ENCODE measurements around the gene ENTREP3. TPM values are rescaled to one million over a fixed set of nuclear protein-coding genes. Genes with fewer than 3 reads are reported as not detected.

The ENTREP3 gene
- total RNA-seq, 2 donors from 2014 or later: 20.7 to 32.1 TPM

DNA sequence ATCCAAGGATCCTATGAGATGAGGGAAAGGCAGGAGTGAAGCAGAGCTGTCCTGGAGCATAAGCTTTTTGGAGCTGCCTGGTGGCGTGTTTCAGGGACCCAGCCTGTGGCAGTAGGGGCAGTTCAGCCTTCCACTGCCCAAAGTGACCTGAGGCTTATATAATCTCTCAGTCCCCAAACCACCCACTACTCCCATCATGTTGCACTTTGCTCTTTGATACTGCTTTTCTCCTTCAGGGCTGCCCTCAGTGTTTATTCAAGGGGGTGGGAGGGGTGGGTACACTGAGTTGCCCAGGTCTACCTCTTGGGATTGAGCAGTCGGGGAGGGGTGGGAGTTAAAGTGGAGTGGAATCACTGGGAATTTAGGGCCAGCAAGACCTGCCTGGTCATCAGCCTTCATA is 31.3 kb upstream of the ENTREP3 start:
- Mint-ChIP-seq H3K4me3 (no peak overlapping the region), H3K27ac (no peak overlapping the region), H3K27me3 (no peaks in the 10 kb centered on the region), H3K9me3 (no peaks in the 10 kb centered on the region), H3K36me3 (ENCODE audit: low read depth) (no peaks in the 10 kb centered on the region), H3K4me1 (no peaks in the 10 kb centered on the region)
- no peak for ATAC-seq (replicated peaks)

DNA sequence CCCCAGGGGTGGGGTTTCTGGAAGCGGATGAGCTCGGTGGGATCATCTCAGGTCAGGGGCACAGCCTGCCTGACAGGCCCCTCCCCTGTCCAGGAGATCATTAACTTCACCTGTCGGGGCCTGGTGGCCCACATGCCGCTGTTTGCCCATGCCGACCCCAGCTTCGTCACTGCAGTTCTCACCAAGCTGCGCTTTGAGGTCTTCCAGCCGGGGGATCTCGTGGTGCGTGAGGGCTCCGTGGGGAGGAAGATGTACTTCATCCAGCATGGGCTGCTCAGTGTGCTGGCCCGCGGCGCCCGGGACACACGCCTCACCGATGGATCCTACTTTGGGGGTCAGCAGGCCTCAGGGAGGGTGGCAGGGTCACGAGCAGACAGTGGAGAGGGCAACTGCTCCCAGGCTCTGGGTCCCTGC is 30.4 kb upstream of the ENTREP3 start:
- Mint-ChIP-seq H3K27me3 (no peaks in the 10 kb centered on the region), H3K4me1 (no peaks in the 10 kb centered on the region), H3K36me3 (ENCODE audit: low read depth) (no peaks in the 10 kb centered on the region), H3K27ac (no peak overlapping the region), H3K4me3 (no peak overlapping the region), H3K9me3 (no peaks in the 10 kb centered on the region)
- ATAC-seq (replicated peaks): no peak

DNA sequence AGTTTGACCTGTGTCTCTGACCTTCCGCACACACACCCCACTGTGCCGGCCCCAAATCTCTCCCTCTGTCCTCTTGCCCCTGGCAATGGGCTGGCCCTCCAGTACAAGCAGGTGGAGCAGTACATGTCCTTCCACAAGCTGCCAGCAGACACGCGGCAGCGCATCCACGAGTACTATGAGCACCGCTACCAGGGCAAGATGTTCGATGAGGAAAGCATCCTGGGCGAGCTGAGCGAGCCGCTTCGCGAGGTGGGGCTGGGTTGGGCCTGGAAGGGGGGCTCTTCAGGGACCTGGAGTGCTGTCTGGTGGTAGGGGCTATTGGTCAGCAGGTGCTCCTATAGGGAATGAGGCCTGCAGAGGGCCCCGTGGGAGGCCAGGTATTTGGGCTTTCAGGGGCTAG is 29.8 kb upstream of the ENTREP3 start:
- Mint-ChIP-seq H3K27ac (no peak overlapping the region), H3K9me3 (no peaks in the 10 kb centered on the region), H3K36me3 (ENCODE audit: low read depth) (no peaks in the 10 kb centered on the region), H3K4me1 (no peaks in the 10 kb centered on the region), H3K27me3 (no peaks in the 10 kb centered on the region), H3K4me3 (no peak overlapping the region)
- ATAC-seq (replicated peaks): no peak

DNA sequence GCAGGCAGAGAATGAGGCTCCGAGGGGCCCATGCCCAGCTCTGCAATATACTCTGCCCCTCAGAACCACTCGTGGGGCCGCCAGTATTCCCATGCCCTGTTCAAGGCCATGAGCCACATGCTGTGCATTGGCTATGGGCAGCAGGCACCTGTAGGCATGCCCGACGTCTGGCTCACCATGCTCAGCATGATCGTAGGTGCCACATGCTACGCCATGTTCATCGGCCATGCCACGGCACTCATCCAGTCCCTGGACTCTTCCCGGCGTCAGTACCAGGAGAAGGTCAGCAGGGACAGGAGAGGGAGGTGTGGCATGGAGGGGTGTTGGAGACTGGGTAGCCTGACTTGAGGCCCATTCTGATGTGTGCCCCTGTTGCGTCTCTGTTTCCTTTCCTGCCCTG is 29.2 kb upstream of the ENTREP3 start:
- no peaks in the 10 kb centered on the region for H3K36me3 Mint-ChIP-seq (ENCODE audit: low read depth)
- ATAC-seq (replicated peaks): no peak
- no peak overlapping the region for H3K27ac Mint-ChIP-seq
- H3K4me1 Mint-ChIP-seq: peaks cover 2% of the 10 kb centered on the region
- no peak overlapping the region for H3K4me3 Mint-ChIP-seq
- H3K27me3 Mint-ChIP-seq: no peaks in the 10 kb centered on the region
- no peaks in the 10 kb centered on the region for H3K9me3 Mint-ChIP-seq

DNA sequence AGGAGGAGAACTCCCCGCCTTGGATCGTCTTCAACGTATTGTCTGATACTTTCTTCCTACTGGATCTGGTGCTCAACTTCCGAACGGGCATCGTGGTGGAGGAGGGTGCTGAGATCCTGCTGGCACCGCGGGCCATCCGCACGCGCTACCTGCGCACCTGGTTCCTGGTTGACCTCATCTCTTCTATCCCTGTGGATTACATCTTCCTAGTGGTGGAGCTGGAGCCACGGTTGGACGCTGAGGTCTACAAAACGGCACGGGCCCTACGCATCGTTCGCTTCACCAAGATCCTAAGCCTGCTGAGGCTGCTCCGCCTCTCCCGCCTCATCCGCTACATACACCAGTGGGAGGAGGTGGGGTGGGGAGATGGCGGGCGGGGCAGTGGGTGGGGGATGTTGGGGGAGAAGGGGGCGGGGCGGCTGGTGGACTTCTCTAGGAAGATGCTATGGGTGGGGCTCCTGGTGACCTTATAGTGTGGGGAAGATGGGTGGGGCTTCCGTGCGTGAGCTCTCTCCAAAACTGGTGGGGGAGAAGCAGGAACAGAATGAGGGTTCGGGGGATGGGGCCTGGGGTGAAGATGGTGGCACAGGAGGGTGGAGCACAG is 27.3 kb upstream of the ENTREP3 start:
- no peaks in the 10 kb centered on the region for H3K27me3 Mint-ChIP-seq
- no peak overlapping the region for H3K4me3 Mint-ChIP-seq
- no peak for ATAC-seq (replicated peaks)
- peaks cover 11% of the 10 kb centered on the region for H3K4me1 Mint-ChIP-seq
- no peak overlapping the region for H3K27ac Mint-ChIP-seq
- H3K9me3 Mint-ChIP-seq: no peaks in the 10 kb centered on the region
- no peaks in the 10 kb centered on the region for H3K36me3 Mint-ChIP-seq (ENCODE audit: low read depth)

DNA sequence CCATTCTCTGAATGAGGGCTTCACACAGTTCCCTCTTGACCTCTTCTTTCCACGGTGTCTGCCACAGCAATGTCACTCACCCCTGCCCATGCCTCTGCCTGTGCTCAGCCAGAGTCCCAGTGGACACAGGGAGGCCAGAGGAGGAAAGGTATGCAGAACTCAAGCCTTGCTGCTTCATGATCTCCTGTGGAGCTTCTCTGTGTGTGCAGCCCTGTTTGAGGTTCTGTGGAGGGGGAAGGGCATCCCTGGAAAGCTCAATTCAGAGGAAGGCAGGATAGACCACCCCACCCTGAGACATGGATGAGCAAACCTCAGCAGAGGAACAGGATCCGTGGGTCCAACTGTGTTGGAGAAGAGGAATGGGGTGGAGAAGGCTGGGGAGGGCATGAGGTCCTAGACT is 24.0 kb upstream of the ENTREP3 start:
- H3K4me3 Mint-ChIP-seq: peak overlapping the region; percentile 75
- no peak overlapping the region for H3K27ac Mint-ChIP-seq
- H3K9me3 Mint-ChIP-seq: no peaks in the 10 kb centered on the region
- no peaks in the 10 kb centered on the region for H3K36me3 Mint-ChIP-seq (ENCODE audit: low read depth)
- no peaks in the 10 kb centered on the region for H3K27me3 Mint-ChIP-seq
- no peak for ATAC-seq (replicated peaks)
- peaks cover 21% of the 10 kb centered on the region for H3K4me1 Mint-ChIP-seq

DNA sequence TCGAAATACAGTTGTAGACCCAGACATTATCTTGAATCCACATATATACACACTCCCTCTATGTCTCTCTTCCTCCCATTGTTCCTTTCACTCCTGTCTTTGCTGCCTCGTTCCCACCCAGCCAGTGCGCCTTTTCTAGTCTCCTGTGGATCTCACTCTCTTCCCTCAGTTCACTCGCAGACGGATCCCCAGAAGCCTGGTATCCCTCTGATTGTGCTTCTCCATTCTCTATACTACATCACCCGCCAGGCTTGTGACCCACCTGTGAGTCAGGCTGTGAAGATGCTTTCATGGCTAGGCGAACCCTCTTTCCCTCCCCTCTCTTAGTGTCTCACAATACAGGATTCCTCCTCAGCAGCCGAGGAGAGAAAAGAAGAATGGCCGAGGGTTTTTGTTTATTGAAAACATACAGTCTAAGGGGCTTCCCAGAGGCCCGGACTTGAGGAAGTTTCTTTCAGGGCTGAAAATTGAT is 23.4 kb upstream of the ENTREP3 start:
- H3K27me3 Mint-ChIP-seq: no peaks in the 10 kb centered on the region
- peak overlapping the region; percentile 75 for H3K4me3 Mint-ChIP-seq
- ATAC-seq (replicated peaks): no peak
- no peak overlapping the region for H3K27ac Mint-ChIP-seq
- H3K36me3 Mint-ChIP-seq (ENCODE audit: low read depth): no peaks in the 10 kb centered on the region
- peaks cover 21% of the 10 kb centered on the region for H3K4me1 Mint-ChIP-seq
- no peaks in the 10 kb centered on the region for H3K9me3 Mint-ChIP-seq

DNA sequence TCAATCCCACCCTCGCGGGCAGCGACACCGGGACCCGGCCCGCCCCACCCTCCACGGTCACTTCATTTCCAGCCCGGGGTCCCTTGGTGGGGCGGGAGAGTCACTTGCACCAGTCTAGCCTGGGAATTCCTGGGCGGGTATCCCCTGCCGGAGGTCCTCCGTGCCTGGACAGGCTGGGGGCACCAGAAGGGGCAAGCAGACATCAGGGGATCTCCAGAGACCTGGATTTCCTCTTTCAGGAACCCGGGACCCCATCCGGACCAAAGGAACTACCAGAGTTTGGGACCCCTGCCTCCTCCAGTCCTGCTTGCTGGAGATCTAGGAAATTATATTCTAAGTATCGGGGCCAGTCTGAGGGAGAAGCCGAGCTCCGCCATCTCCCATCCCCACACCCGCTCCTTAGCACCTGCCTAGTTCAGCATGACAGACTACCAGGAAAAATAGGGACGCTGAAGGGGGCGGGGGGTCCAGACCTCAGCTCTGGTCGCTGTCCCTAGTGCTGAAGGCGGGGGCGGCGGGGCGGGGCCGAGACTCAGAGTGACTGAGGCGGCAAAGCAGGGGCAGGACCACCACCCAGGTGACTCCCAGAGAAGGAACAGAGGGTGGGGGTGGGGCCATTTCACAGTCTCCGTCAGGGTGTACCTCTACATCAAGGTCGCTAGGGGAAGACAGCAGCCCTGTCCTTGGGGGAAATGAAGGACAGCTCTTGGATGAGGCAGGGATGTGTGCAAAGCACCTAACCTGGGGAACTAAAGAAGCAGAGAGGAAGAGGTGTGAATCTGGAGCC is 22.8 kb upstream of the ENTREP3 start:
- no peaks in the 10 kb centered on the region for H3K27me3 Mint-ChIP-seq
- H3K9me3 Mint-ChIP-seq: no peaks in the 10 kb centered on the region
- H3K4me1 Mint-ChIP-seq: peaks cover 21% of the 10 kb centered on the region
- no peak overlapping the region for H3K27ac Mint-ChIP-seq
- peaks cover 6% of the 10 kb centered on the region for H3K36me3 Mint-ChIP-seq (ENCODE audit: low read depth)
- ATAC-seq (replicated peaks): peak; percentile 12
- H3K4me3 Mint-ChIP-seq: peak overlapping the region; percentile 75

DNA sequence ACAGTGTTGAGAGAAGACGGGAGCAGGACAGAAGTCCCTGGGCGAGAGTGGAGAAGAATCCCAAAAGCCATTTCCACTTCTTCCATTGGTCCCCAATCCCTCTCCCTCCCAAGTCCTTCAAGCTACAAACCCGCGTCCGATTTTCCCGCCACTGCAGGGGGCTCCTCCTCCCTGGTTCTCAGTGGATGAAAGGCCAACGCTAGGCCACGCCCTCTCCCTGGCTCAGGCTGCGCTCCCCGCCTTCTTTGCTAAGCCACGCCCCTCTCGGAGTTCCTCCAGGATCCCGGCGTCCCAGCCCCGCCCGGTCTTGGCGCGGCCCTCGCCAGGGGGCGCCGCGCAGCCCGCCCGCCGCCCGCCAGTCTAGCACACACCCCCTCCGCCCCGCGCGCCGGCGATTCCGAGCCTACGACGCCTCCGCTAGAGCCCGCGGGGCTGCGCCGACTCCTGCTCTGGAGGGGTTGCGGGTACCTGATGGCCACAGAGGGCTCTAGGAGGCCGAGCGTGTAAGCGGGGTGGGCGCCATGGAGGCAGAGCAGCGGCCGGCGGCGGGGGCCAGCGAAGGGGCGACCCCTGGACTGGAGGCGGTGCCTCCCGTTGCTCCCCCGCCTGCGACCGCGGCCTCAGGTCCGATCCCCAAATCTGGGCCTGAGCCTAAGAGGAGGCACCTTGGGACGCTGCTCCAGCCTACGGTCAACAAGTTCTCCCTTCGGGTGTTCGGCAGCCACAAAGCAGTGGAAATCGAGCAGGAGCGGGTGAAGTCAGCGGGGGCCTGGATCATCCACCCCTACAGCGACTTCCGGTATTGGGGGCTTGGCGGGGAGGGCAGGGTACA is 22.0 kb upstream of the ENTREP3 start, which contains the start of gene HCN3:
TSS of gene HCN3 (plus strand) at position 394 of the 832 bp plus-strand sequence. CDS start at position 522, 128 bp downstream.
- no peaks in the 10 kb centered on the region for H3K9me3 Mint-ChIP-seq
- H3K27ac Mint-ChIP-seq: no peak within 1 kb of the TSS
- H3K4me1 Mint-ChIP-seq: peaks cover 25% of the 10 kb centered on the region
- H3K27me3 Mint-ChIP-seq: no peaks in the 10 kb centered on the region
- peak within 1 kb of the TSS; percentile 75 for H3K4me3 Mint-ChIP-seq
- ATAC-seq (replicated peaks): peak; percentile 76
- peaks cover 14% of the 10 kb centered on the region for H3K36me3 Mint-ChIP-seq (ENCODE audit: low read depth)

DNA sequence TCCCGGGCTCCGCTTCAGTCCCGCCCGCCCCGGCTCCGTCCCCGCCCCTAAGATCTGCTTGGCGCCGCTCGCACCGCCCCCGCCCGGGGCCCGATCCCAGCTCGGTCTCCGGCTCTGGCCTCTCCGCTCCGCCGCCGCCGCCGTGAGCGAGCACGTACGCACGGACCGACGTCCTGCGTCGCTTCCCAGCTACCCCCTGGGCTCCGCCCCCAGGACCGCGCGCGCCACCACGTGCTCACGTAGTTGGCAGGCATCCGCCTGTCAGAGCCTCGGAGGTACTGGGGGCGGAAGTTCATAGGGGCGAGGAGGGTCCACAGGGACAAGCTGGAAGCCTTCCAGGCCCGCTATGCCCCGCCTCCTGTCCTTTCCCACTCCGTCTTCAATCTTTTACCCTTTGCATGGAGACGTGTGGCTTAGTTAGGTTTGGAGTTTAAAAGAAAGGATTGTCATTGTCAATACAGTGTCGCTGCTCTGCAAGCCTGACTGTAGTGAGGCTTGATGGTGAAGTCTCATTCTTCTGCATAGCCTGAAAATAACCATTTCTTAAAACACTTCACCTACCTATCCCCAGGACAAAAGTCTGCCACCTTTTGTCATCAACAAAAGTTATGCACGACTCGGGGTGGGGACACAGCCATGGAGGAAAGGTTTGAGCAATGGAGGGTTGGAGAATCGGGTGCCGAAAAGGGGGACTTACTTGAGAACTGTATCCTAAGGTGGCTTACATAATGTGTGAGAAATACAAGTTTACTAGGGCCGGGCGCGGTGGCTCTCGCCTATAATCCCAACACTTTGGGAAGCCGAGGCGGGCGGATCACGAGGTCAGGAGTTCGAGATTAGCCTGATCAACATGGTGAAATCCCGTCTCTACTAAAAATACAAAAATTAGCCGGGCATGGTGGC is 18.3 kb upstream of the ENTREP3 start, which contains the start of gene CLK2:
TSS of gene CLK2 (minus strand) at position 162 of the 903 bp plus-strand sequence. CDS start 2,527 bp downstream, outside the sequence.
- peak; percentile 91 for ATAC-seq (replicated peaks)

DNA sequence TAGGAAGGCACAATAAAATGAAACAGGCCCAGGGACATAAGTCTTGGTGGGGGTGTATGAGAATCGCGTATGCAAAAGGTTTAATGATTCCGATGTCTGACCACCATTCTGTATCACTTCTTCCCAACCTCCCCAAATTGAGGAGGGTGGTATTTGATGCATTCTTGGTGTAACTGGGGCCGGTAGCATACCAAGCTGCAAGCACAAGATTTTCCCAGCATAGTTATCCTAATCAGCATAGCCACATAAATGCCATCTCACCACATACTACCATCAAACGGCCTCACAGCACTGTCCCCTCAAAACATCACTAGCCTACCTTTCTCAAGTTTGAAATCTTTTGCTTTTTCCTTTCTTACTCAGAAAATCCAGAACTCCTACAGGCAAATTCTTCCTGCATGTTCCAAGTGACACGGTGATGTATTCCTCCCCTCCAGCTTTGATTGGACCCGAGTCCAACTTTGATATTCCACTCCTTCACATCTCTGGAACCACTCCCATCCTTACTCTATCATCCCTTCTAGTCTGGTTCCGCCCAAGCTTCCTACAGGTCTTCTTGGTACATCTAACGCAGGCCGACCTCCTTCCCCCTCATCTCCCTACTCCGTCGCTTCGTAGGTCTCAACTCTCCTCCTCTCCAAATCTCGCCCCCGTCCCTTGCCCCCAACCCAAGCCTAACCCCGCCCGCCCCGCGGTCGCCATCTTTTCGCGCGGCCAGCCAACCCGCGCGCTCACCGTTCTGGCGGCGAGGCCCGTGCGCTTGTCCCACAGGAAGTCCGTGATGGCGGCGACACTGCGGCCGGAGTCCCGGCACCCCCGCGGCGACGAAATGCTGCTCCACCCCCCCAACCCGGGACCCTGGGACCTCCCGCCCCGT is 17.4 kb upstream of the ENTREP3 start:
- peaks cover 60% of the 10 kb centered on the region for H3K36me3 Mint-ChIP-seq (ENCODE audit: low read depth)
- ATAC-seq (replicated peaks): peak; percentile 54
- peaks cover 20% of the 10 kb centered on the region for H3K4me1 Mint-ChIP-seq
- peak overlapping the region; percentile 91 for H3K4me3 Mint-ChIP-seq
- peak overlapping the region; percentile 88 for H3K27ac Mint-ChIP-seq
- H3K9me3 Mint-ChIP-seq: no peaks in the 10 kb centered on the region
- no peaks in the 10 kb centered on the region for H3K27me3 Mint-ChIP-seq

More for the DNA sequence above, 18.3 kb upstream of the ENTREP3 start, which contains the start of gene CLK2:
- Mint-ChIP-seq H3K27me3 (no peaks in the 10 kb centered on the region), H3K4me1 (peaks cover 22% of the 10 kb centered on the region), H3K9me3 (no peaks in the 10 kb centered on the region), H3K27ac (peak within 1 kb of the TSS; percentile 88), H3K4me3 (peak within 1 kb of the TSS; percentile 91), H3K36me3 (ENCODE audit: low read depth) (peaks cover 51% of the 10 kb centered on the region)

DNA sequence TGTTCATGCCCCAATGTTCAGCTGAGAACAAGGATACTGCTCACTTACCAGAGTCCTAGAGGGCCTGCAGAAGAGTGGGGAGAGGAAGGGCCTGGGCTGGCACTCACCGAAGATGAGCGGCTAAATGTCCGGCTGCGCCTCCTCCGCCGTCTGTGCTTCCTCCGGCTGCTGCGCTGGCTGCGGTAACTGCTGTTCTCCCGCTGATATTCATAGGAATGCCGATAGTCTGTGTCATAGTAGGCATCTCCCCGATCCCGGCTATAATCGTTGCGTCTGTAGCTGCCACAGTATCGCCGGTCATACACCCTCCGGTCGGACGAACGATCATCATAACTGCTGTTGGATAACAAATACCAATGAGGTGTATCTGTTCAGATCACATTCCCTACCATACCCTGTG is 14.1 kb upstream of the ENTREP3 start:
- no peaks in the 10 kb centered on the region for H3K27me3 Mint-ChIP-seq

DNA sequence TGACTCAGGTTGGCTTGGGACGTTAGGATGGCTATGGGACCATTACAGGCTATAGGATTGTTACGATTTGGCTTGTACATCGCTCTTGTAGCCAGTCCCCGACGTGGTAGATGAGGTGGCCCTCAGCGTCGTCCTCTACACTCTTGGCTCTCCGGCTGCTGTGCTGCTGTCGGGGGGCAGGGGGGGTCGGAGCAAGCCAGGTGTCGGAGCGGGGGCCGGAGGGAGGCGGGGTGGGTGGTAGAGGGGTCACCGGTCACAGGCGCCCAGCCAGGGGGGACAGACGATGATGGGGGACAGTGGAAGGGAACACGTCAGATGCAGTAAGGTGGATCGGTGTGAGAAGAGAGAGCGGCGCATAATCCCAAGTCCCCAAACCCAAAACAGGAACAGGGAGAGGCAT is 13.3 kb upstream of the ENTREP3 start:
- Mint-ChIP-seq H3K36me3 (ENCODE audit: low read depth) (peaks cover 100% of the 10 kb centered on the region), H3K4me1 (peaks cover 14% of the 10 kb centered on the region), H3K27ac (no peak overlapping the region), H3K4me3 (no peak overlapping the region), H3K27me3 (no peaks in the 10 kb centered on the region), H3K9me3 (no peaks in the 10 kb centered on the region)
- ATAC-seq (replicated peaks): no peak

More for the DNA sequence above, 14.1 kb upstream of the ENTREP3 start:
- Mint-ChIP-seq H3K4me3 (no peak overlapping the region), H3K36me3 (ENCODE audit: low read depth) (peaks cover 93% of the 10 kb centered on the region), H3K27ac (no peak overlapping the region), H3K9me3 (no peaks in the 10 kb centered on the region), H3K4me1 (peaks cover 14% of the 10 kb centered on the region)
- ATAC-seq (replicated peaks): no peak
